ENCODE measurements around the gene SGTB.

Gene SGTB

GRCh38 chr5:65721720-65722574 lies at the start of gene SGTB, which contains the start of gene NLN:
SGTB (minus strand) TSS chr5:65722109; CDS start chr5:65720807, 1,302 bp downstream.
NLN (plus strand) TSS chr5:65722205; CDS start chr5:65722374, 169 bp downstream.
- DNase-seq (ENCODE audit: extremely low read depth in 1 of 2, low read depth in 1 of 2), result peak; percentile 60 to 72

- no peak for DNase-seq (ENCODE audit: extremely low read depth in 1 of 2, low read depth in 1 of 2)
Measured at GRCh38 chr5:65771266-65771665, 49.4 kb upstream of the SGTB start.

DNA sequence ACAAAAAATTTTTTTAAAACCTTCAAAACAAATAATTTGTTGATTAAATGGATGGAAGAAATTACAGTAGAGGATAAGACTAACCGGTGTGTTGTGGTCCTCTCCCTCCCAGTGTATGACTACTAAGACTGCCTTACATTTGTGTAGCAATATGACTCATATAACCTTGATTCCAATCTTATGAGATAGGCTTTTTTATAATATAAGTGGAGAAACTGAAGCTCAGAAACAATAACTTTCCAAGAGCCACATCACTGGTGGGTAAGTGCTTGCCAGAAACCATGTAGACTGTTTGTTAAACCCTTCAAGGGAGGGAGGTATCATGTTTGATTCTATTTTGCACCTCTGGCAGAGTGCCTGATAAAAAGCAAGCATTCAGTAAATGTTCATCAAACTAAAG lies 47.6 kb upstream of the SGTB start:
- DNase-seq (ENCODE audit: extremely low read depth in 1 of 2, low read depth in 1 of 2), result no peak

DNA sequence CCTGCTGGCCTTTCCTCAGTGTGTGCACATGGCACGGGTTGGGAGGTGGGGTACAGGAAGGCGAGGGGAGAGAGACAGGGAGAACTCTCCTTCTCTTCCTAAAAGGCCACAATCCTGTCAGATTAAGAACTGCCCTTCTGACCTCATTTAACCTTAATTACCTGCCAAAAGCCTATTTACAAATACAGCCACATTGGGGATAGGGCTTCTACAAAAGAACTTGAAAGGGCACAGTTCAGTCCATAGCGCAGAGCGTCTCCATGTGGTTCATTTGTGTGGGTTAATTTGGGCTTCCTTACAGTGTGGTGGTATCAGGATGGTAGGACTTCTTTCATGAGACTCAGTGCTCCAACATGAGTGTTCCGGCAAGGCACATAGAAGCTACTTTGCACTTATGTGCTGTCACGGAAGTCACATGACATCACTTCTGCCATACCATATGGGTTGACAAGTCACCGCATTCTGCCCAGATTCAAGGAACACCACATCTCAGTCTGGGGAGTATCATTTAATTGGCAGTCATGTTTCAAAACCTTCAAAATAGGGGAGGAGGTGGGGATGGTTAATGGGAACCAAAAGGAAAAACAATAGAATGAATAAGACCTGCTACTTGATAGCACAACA lies 46.9 kb upstream of the SGTB start:
- no peak for DNase-seq (ENCODE audit: extremely low read depth in 1 of 2, low read depth in 1 of 2)

DNA sequence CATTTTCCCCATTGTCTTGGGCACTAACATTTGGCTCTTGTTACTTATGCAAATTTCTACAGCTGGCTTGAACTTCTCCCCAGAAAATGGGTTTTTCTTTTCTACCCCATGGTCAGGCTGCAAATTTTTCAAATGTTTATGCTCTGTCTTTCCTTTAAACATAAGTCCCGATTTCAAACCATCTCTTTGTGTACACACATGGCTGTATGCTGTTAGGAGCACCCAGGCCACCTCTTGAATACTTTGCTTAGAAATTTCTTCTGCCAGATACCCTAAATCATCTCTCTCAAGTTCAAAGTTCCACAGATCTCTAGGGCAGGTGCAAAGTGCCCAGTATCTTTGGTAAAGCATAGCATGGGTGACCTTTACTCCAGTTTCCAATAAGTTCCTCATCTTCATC lies 45.7 kb upstream of the SGTB start:
- DNase-seq (ENCODE audit: extremely low read depth in 1 of 2, low read depth in 1 of 2), result no peak

DNA sequence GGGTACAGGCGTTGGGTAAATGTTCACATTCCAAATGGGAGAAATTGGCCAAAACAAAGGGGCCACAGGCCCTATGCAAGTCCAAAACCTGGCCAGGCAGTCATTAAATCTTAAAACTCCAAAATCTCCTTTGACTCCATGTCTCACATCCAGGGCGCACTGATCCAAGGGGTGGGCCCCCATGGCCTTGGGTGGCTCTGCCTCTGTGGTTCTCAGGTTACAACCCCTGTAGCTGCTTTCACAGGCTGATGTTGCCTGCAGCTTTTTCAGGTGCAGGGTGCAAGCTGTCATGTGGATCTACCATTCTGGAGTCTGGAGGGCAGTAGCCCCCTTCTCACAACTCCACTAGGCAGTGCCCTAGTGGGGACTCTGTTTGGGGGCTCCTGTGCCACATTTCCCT lies 44.9 kb upstream of the SGTB start:
- no peak for DNase-seq (ENCODE audit: extremely low read depth in 1 of 2, low read depth in 1 of 2)

DNA sequence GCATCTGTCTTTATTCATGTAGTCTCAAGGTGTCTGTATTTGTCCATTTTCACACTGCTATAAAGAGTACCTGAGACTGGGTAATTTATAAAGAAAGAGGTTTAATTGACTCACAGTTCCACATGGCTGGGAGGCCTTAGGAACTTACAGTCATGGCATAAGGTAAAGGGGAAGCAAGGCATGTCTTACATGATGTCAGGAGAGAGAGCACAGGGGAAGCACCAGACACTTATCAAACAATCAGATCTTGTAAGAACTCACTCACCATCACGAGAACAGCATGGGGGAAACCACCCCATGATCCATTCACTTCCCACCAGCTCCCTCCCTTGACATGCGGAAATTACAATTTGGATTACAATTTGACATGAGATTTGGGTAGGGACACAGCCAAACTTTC lies 44.3 kb upstream of the SGTB start:
- DNase-seq (ENCODE audit: extremely low read depth in 1 of 2, low read depth in 1 of 2), result no peak

DNA sequence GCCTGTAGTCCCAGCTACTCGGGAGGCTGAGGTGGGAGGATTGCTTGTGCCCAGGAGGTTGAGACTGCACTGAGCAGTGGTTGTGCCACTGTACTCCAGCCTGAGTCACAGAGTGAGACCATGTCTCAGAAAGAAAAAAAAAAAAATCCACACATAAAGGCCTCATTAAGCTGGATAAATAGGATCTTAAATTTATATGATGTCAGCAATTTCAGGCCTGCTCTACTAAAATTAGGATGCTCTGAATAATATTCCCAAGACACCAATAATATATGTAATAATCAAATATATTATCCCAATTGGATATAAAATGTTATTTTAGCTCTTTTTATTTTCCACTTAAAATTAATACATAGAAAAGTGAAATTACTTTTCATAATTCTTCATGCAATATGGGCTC lies 43.7 kb upstream of the SGTB start:
- no peak for DNase-seq (ENCODE audit: extremely low read depth in 1 of 2, low read depth in 1 of 2)

GRCh38 chr5:65762234-65762633 lies 40.3 kb upstream of the SGTB start:
- no peak for DNase-seq (ENCODE audit: extremely low read depth in 1 of 2, low read depth in 1 of 2)

DNA sequence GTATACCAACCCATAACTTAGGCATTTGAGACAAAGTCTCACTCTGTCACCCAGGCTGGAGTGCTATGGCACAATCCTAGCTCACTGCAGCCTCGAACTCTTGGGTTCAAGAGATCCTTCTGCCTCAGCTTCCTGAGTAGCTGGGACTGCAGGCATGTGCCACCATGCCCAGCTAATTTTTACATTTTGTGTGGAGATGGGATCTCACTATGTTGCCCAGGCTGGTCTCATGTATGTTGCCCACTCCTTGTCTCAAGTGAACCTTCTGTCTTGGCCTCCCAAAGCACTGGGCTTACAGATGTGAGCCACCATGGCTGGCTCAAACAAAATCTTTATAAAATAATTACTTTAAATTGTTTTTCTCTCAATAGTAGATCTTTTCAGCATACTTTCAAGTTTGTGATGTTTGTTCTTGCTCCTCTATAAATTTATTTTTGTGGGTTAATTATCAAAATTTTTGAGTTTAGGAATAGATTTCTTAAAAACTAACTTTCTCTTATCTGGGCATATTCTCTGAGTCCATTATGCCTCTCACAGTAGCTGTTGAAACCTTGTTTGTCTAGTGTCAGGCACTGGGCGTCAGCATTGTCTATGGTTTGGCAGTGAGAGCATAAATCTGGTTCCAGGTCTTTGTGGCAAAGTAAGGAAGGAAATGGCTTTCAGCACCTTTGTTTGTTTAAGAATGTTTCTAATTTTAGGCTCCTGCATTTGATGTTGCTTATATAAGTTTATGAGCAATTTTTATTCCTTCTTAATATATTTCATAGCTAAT lies 38.8 kb upstream of the SGTB start:
- no peak for DNase-seq (ENCODE audit: extremely low read depth in 1 of 2, low read depth in 1 of 2)

- no peak for DNase-seq (ENCODE audit: extremely low read depth in 1 of 2, low read depth in 1 of 2)
Measured at GRCh38 chr5:65758546-65759144, 36.7 kb upstream of the SGTB start.

GRCh38 chr5:65753189-65753588 lies 31.3 kb upstream of the SGTB start:
- no peak for DNase-seq (ENCODE audit: extremely low read depth in 1 of 2, low read depth in 1 of 2)

DNA sequence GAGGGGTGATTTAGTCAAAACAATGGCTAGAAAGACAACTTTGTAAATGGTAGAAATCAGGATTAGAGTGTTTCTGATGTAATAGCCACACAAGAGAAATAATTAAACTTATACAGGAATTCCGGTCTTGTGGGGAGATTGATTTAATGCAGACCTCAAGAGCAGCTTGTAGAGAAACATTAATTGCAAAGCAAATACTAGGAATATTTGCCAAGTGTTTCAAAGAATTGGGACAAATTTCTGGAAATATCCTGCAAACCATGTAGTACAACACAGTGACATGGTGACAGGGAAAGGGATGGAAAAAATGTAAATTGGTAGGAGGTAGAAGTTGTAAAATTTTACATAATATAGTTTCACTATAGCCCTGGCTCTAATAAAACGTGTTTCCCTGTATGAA lies 29.0 kb upstream of the SGTB start:
- DNase-seq (ENCODE audit: extremely low read depth in 1 of 2, low read depth in 1 of 2), result no peak

- no peak for DNase-seq (ENCODE audit: extremely low read depth in 1 of 2, low read depth in 1 of 2)
Measured at GRCh38 chr5:65749956-65750355, 28.0 kb upstream of the SGTB start.

DNA sequence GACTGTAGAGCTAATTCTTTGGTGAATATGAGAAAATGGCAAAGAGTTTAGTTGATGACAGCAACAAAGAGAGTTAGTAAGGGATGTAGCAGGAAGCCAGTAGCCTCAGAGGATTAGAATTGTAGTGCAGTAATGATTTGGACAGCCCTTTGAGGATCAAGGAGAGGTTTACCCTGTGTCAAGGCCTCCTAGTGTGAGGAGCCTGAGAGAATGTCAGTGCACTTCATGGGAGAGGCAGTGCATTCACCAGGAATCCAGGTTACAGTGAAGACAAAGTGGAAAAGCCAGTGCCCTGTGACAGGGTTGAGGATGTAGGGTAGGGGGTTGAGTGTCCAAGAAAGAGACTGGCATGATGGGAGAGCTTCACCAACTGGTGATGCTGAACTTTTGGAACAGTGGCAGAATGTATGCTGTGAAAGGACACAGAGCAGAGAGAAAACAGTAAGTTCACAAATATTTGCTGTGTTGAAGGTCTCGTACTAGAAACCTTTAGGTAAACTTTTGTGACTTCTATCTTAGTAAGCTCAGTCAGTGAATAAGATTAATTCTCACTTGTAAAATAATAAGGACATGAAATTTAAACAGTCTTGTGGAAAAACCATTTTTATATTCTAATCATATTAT lies 27.4 kb upstream of the SGTB start:
- DNase-seq (ENCODE audit: extremely low read depth in 1 of 2, low read depth in 1 of 2), result no peak

DNA sequence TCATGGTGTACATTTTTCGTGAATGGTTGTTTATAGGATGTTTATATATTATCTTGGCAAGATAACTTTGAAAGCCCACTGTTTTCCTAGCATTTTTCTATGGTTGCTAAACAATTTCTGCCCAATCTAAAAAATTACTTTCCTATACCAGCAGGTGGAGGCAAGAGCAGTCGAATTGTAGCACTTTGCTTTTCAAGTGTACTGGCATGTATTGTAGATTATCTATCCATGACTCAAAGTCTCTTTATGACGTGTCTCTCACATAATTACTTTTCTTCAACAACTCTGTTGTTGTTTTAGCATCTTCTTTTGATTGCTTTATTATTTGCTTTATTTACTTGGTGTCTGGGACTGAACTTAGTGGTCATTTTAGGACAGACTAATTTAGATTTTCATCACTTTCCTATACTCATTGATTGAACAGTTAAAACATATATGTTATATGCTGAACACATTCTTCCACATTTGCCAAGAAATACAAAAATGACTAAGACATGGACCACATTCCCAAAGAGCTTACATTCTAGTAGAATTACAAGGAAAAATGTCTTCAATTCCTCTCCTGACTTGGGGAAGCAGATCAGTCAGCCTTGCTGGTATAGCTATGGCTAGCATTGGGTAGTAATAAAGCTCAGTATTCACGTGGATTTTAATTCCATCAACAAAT lies 20.8 kb upstream of the SGTB start:
- no peak for DNase-seq (ENCODE audit: extremely low read depth in 1 of 2, low read depth in 1 of 2)

GRCh38 chr5:65739162-65739561 lies 17.3 kb upstream of the SGTB start:
- no peak for DNase-seq (ENCODE audit: extremely low read depth in 1 of 2, low read depth in 1 of 2)

DNA sequence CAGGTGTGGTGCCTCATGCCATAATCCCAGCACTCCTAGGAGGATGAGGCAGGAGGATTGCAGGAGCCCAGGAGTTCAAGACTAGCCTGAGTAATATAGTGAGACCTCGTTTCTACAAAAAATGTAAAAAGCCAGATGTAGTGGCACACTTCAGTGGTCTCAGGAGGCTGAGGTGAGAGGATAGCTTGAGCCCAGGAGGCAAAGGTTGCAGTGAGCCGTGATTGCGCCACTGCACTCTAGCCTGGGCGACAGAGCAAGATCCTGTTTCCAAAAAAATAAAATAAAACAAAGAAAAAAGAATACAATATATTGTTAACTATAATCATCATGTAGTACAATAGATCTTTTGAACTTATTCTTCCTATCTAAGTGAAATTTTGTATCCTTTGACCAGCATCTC lies 16.4 kb upstream of the SGTB start:
- DNase-seq (ENCODE audit: extremely low read depth in 1 of 2, low read depth in 1 of 2), result no peak

DNA sequence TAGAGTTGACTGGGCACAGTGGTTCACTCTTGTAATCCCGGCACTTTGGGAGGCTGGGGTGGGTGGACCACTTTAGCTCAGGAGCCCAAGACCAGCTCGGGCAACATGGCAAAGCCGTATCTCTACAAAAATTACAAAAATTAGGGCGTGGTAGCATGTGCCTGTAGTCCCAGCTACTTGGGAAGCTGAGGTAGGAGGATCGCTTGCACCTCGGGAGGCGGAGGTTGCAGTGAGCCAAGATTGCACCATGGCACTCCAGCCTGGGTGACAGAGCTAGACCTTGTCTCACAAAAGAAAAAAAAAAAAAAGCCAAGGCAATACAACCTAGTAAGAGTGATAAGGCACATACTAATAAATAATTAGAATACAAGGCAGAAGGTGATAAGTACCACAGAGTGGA lies 15.9 kb upstream of the SGTB start:
- no peak for DNase-seq (ENCODE audit: extremely low read depth in 1 of 2, low read depth in 1 of 2)

- DNase-seq (ENCODE audit: extremely low read depth in 1 of 2, low read depth in 1 of 2), result no peak
Measured at GRCh38 chr5:65736011-65736410, 14.1 kb upstream of the SGTB start.

Data from stimulated activated CD8-positive, alpha-beta memory T cell treated with anti-CD3 and anti-CD28 coated beads, Interleukin-7, amount 100 ng/mL, for 48 hours (primary cell).